NB4 (cell line): ENCODE results near the gene NDUFC2.

Source experiments
- POLR2A ChIP-seq: IDR thresholded peaks from 2 replicates; pipeline ENCODE4 v1.6.1; 2011; ENCODE audit warnings: mild to moderate bottlenecking; ENCODE audit not compliant: insufficient read length; ENCODE audit errors: extremely low read depth
- TF ChIP-seq, protein P1 (sequence below): IDR thresholded peaks from one replicate; pipeline ENCODE4 v1.5.1; 2012; ENCODE audit warnings: low read depth, low read length
- TF ChIP-seq, protein P2 (sequence below): IDR thresholded peaks from 2 replicates; pipeline ENCODE4 v1.6.1; 2011; ENCODE audit warnings: low read depth, low read length

DNA sequence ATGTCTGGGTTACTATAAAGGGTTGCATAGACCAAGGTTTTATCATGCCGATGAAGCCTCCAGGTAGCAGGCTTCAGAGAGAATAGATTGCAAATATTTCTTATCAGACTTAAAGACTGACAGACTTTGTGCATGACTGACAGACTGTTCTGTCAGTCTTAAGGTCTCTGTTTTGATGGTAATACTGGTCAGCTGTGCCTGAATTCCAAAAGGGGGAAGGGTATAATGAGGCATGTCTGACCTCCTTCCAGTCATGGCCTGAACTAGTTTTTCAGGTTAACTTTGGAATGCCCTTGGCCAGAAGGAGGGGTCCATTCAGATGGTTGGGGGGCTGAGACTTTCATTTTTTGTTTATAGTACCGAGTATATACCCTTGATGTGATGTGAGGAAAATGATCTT, 51.9 kb downstream of the NDUFC2 start:
- TF ChIP-seq, protein P1, sequence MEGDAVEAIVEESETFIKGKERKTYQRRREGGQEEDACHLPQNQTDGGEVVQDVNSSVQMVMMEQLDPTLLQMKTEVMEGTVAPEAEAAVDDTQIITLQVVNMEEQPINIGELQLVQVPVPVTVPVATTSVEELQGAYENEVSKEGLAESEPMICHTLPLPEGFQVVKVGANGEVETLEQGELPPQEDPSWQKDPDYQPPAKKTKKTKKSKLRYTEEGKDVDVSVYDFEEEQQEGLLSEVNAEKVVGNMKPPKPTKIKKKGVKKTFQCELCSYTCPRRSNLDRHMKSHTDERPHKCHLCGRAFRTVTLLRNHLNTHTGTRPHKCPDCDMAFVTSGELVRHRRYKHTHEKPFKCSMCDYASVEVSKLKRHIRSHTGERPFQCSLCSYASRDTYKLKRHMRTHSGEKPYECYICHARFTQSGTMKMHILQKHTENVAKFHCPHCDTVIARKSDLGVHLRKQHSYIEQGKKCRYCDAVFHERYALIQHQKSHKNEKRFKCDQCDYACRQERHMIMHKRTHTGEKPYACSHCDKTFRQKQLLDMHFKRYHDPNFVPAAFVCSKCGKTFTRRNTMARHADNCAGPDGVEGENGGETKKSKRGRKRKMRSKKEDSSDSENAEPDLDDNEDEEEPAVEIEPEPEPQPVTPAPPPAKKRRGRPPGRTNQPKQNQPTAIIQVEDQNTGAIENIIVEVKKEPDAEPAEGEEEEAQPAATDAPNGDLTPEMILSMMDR = no peak
- TF ChIP-seq, protein P2, sequence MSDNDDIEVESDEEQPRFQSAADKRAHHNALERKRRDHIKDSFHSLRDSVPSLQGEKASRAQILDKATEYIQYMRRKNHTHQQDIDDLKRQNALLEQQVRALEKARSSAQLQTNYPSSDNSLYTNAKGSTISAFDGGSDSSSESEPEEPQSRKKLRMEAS = no peak
- TF ChIP-seq POLR2A = no peak
